H9 (cell line): ENCODE results near the gene DCC. TPM values are rescaled to one million over a fixed set of nuclear protein-coding genes. Genes with fewer than 3 reads are reported as not detected.

Source experiments
- DNase-seq: peaks from one replicate; pipeline ENCODE4 v3.0.0-alpha.2; 2017
- H2AFZ ChIP-seq: one replicate; pipeline ENCODE4 v1.6.1; 2013; ENCODE audit warnings: mild to moderate bottlenecking, low read length, control low read depth, moderate library complexity
- H2AK5ac ChIP-seq: 2 replicates; pipeline ENCODE4 v1.6.1; 2013; ENCODE audit warnings: low read length, control low read depth, mixed read lengths; ENCODE audit not compliant: insufficient read length
- H2BK120ac ChIP-seq: one replicate; pipeline ENCODE4 v1.6.1; 2013; ENCODE audit warnings: low read depth, mild to moderate bottlenecking, low read length, control low read depth, inconsistent platforms; ENCODE audit not compliant: poor library complexity, severe bottlenecking
- H2BK12ac ChIP-seq: 2 replicates; pipeline ENCODE4 v1.6.1; 2013; ENCODE audit warnings: low read length, control low read depth, mixed read lengths, low read depth; ENCODE audit not compliant: insufficient read length
- H2BK15ac ChIP-seq: 2 replicates; pipeline ENCODE4 v1.6.1; 2013; ENCODE audit warnings: low read depth, low read length, control low read depth
- H2BK20ac ChIP-seq: one replicate; pipeline ENCODE4 v1.6.1; 2013; ENCODE audit warnings: low read depth, mild to moderate bottlenecking, low read length, control low read depth, inconsistent platforms; ENCODE audit not compliant: poor library complexity, severe bottlenecking
- H2BK5ac ChIP-seq: 2 replicates; pipeline ENCODE4 v1.6.1; 2013; ENCODE audit warnings: low read length, control low read depth, mixed read lengths; ENCODE audit not compliant: insufficient read length
- H3K14ac ChIP-seq: 2 replicates; pipeline ENCODE4 v1.6.1; 2013; ENCODE audit warnings: low read length, control low read depth; ENCODE audit not compliant: insufficient read depth
- H3K18ac ChIP-seq: 2 replicates; pipeline ENCODE4 v1.6.1; 2013; ENCODE audit warnings: low read depth, mild to moderate bottlenecking, mixed read lengths, low read length, control low read depth; ENCODE audit not compliant: insufficient read length
- H3K23ac ChIP-seq: 2 replicates; pipeline ENCODE4 v1.6.1; 2013; ENCODE audit warnings: low read length, control low read depth, mixed read lengths, low read depth; ENCODE audit not compliant: insufficient read length
- H3K23me2 ChIP-seq: 2 replicates; pipeline ENCODE4 v1.6.1; 2013; ENCODE audit warnings: low read depth, mild to moderate bottlenecking, mixed read lengths, low read length, control low read depth; ENCODE audit not compliant: insufficient read length, poor library complexity, severe bottlenecking
- H3K27ac ChIP-seq: 2 replicates; pipeline ENCODE4 v1.5.1; 2013; ENCODE audit warnings: low read length, control low read depth, mixed read lengths, low read depth; ENCODE audit not compliant: insufficient read length
- H3K27me3 ChIP-seq: 2 replicates; pipeline ENCODE4 v1.6.1; 2013; ENCODE audit warnings: low read length, control low read depth, inconsistent platforms; ENCODE audit not compliant: insufficient read depth
- H3K4ac ChIP-seq: 2 replicates; pipeline ENCODE4 v1.6.1; 2013; ENCODE audit warnings: low read depth, mild to moderate bottlenecking, control low read depth, inconsistent platforms, low read length, moderate library complexity
- H3K4me1 ChIP-seq: 2 replicates; pipeline ENCODE4 v1.6.1; 2013; ENCODE audit warnings: low read length, control low read depth, inconsistent platforms; ENCODE audit not compliant: insufficient read depth
- H3K4me2 ChIP-seq: 2 replicates; pipeline ENCODE4 v1.6.1; 2013; ENCODE audit warnings: low read length, control low read depth, mixed read lengths; ENCODE audit not compliant: insufficient read length, insufficient read depth
- H3K56ac ChIP-seq: 2 replicates; pipeline ENCODE4 v1.6.1; 2013; ENCODE audit warnings: low read depth, mild to moderate bottlenecking, mixed read lengths, low read length, control low read depth; ENCODE audit not compliant: insufficient read length
- H3K79me1 ChIP-seq: 2 replicates; pipeline ENCODE4 v1.6.1; 2013; ENCODE audit warnings: low read depth, mild to moderate bottlenecking, moderate library complexity, low read length, control low read depth, inconsistent platforms; ENCODE audit not compliant: insufficient read depth, poor library complexity, severe bottlenecking
- H3K79me2 ChIP-seq: 2 replicates; pipeline ENCODE4 v1.6.1; 2013; ENCODE audit warnings: low read length, control low read depth, inconsistent platforms; ENCODE audit not compliant: insufficient read depth
- H3K9ac ChIP-seq: 2 replicates; pipeline ENCODE4 v1.6.1; 2013; ENCODE audit warnings: low read length, control low read depth, mixed read lengths; ENCODE audit not compliant: insufficient read length; ENCODE audit errors: extremely low read depth
- H3K9me3 ChIP-seq: one replicate; pipeline ENCODE4 v1.6.1; 2013; ENCODE audit warnings: low read depth, low read length, inconsistent platforms; ENCODE audit not compliant: control insufficient read depth
- H3T11ph ChIP-seq: one replicate; pipeline ENCODE4 v1.6.1; 2013; ENCODE audit warnings: mild to moderate bottlenecking, low read length, control low read depth, inconsistent platforms
- H4K20me1 ChIP-seq: one replicate; pipeline ENCODE4 v1.6.1; 2013; ENCODE audit not compliant: control insufficient read depth, insufficient read length, insufficient read depth
- H4K5ac ChIP-seq: 2 replicates; pipeline ENCODE4 v1.6.1; 2013; ENCODE audit warnings: low read depth, mild to moderate bottlenecking, mixed read lengths, low read length, control low read depth; ENCODE audit not compliant: insufficient read length
- H4K8ac ChIP-seq: replicated peaks from 2 replicates; pipeline ENCODE4 v1.6.1; 2013; ENCODE audit warnings: low read length, control low read depth, mixed read lengths, low read depth; ENCODE audit not compliant: insufficient read length
- H4K91ac ChIP-seq: 2 replicates; pipeline ENCODE4 v1.6.1; 2013; ENCODE audit warnings: low read depth, mild to moderate bottlenecking, moderate library complexity, mixed read lengths, low read length, control low read depth; ENCODE audit not compliant: insufficient read length
- H3K27ac Mint-ChIP-seq, 3 experiments: 2 replicates in 2 of 3; 3 replicates in 1 of 3; pipeline ENCODE4 v1.8.0; 2020 to 2021; ENCODE audit warnings: mixed read lengths in 3 of 3, mild to moderate bottlenecking in 1 of 3, moderate library complexity in 1 of 3
- H3K27me3 Mint-ChIP-seq: 2 replicates; pipeline ENCODE4 v1.8.0; 2021; ENCODE audit warnings: low read depth, mild to moderate bottlenecking, moderate library complexity, mixed read lengths
- H3K36me3 Mint-ChIP-seq, 3 experiments: 2 replicates in 2 of 3; 3 replicates in 1 of 3; pipeline ENCODE4 v1.8.0; 2020 to 2021; ENCODE audit warnings: low read depth in 3 of 3, mixed read lengths in 3 of 3; ENCODE audit not compliant: insufficient read depth in 1 of 3
- H3K4me1 Mint-ChIP-seq, 2 experiments: 2 replicates each; pipeline ENCODE4 v1.8.0; 2020; ENCODE audit warnings: mixed read lengths in 2 of 2
- H3K4me3 Mint-ChIP-seq, 2 experiments: 2 replicates in 1 of 2; 3 replicates in 1 of 2; pipeline ENCODE4 v1.8.0; 2020 to 2021; ENCODE audit warnings: mild to moderate bottlenecking in 2 of 2, mixed read lengths in 2 of 2, moderate library complexity in 1 of 2
- H3K9me3 Mint-ChIP-seq, 2 experiments: 2 replicates in 1 of 2; 3 replicates in 1 of 2; pipeline ENCODE4 v1.8.0; 2020; ENCODE audit warnings: mild to moderate bottlenecking in 2 of 2, mixed read lengths in 2 of 2, moderate library complexity in 1 of 2
- whole genome bisulfite sequencing: extraction: QIAGEN DNeasy Blood & Tissue Kit; methylation state at CpG from one replicate; pipeline ENCODE4 v1.1.7; 2013; ENCODE audit warnings: missing lambda C conversion rate, low lambda C conversion rate, mixed read lengths; ENCODE audit not compliant: insufficient read length; ENCODE audit errors: extremely low coverage; 5-methylcytosine and 5-hydroxymethylcytosine counted together
- total RNA-seq: library from RNA; stranded (reverse); gene quantifications from 2 replicates; pipeline ENCODE4 v1.2.1, GENCODE V29; 2021
- TF ChIP-seq, protein P1 (sequence below): fragments of 200-600 bp; sonication (generic); conservative IDR thresholded peaks from 3 replicates; pipeline ENCODE4 v1.8.0; 2021; ENCODE audit warnings: antibody characterized with exemption, mild to moderate bottlenecking

Gene DCC
- total RNA-seq, 1 experiment from 2014 or later = 0.35 TPM

DNA sequence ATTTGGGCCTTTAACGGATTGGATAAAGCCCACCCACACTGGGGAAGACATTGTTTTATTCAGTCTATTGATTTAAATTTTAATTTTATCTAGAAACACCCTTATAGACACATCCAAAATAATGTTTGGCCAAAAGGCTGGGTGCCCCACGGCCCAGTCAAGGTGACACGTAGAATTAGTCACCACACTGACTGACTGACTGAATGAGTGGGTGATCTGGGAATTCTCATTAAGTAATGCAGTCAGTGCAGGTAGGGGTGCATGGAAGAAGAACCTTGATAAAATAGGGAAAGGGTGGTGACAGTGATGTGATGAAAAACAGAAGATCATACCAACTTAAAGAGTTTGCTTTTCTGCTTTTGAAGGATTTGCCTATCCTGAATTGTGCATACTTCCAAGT is 554.8 kb downstream of the DCC start:
- Mint-ChIP-seq H3K27me3 (no peaks in the 10 kb centered on the region), H3K27ac (no peak overlapping the region), H3K4me1 (peaks cover 0 to 7% of the 10 kb centered on the region in 2 experiments; a peak in 2 of 4 replicates), H3K4me3 (no peak overlapping the region), H3K36me3 (no peaks in the 10 kb centered on the region), H3K9me3 (no peaks in the 10 kb centered on the region)
- Histone ChIP-seq H2BK5ac (no peak overlapping the region), H2AFZ (no peak overlapping the region), H3K79me1 (no peaks in the 10 kb centered on the region), H3K27me3 (no peaks in the 10 kb centered on the region), H3K23me2 (no peaks in the 10 kb centered on the region), H2BK120ac (no peak overlapping the region), H2BK15ac (no peak overlapping the region), H3K4ac (no peak overlapping the region), H3K23ac (no peak overlapping the region), H3K18ac (no peak overlapping the region), H2BK12ac (no peak overlapping the region), H3K4me2 (no peak overlapping the region), H2BK20ac (no peak overlapping the region), H4K20me1 (no peaks in the 10 kb centered on the region), H3K56ac (no peak overlapping the region), H2AK5ac (no peak overlapping the region), H3K27ac (no peak overlapping the region), H3K9me3 (no peaks in the 10 kb centered on the region), H4K91ac (no peak overlapping the region), H3K4me1 (no peaks in the 10 kb centered on the region), H3K9ac (no peak overlapping the region), H3K14ac (no peak overlapping the region), H4K8ac (no peak overlapping the region), H4K5ac (no peak overlapping the region), H3T11ph (no peak overlapping the region), H3K79me2 (no peaks in the 10 kb centered on the region)
- TF ChIP-seq, protein P1, sequence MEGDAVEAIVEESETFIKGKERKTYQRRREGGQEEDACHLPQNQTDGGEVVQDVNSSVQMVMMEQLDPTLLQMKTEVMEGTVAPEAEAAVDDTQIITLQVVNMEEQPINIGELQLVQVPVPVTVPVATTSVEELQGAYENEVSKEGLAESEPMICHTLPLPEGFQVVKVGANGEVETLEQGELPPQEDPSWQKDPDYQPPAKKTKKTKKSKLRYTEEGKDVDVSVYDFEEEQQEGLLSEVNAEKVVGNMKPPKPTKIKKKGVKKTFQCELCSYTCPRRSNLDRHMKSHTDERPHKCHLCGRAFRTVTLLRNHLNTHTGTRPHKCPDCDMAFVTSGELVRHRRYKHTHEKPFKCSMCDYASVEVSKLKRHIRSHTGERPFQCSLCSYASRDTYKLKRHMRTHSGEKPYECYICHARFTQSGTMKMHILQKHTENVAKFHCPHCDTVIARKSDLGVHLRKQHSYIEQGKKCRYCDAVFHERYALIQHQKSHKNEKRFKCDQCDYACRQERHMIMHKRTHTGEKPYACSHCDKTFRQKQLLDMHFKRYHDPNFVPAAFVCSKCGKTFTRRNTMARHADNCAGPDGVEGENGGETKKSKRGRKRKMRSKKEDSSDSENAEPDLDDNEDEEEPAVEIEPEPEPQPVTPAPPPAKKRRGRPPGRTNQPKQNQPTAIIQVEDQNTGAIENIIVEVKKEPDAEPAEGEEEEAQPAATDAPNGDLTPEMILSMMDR = no peak
- no CpG with 5 or more reads among the region's 3 CpGs for WGBS
- DNase-seq = no peak
